Measurements from ENCODE around the gene ATF5.

ATF5 gene

DNA sequence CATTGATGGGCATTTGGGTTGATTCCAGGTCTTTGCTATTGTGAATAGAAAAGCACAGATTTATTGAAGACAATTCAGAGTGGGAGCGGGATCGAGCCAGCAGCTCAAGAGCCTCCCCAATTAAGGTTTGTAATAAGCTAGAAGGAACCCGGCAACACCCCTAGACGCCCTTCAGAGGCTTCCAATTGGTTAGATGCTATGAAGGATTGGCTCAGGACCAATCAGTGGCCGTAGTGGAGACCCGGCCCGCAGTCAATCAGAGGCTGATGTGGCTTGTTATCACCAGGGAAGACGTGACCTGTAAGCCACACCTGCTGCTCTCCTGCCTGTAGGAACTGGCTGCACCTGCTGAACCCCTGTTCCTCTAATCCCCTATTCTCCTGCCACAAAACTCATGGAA is 17.4 kb downstream of the ATF5 start:
- Histone ChIP-seq H3K27me3 (replicated peaks; ENCODE audit: control insufficient read depth, insufficient read depth, low read length, poor library complexity, severe bottlenecking) (peaks cover 3% of the 10 kb centered on the region), H3K9me3 (ENCODE audit: control insufficient read depth, low read length) (no peaks in the 10 kb centered on the region), H3K4me1 (ENCODE audit: control insufficient read depth, insufficient read depth, low read length, poor library complexity, severe bottlenecking) (no peaks in the 10 kb centered on the region), H3K27ac (ENCODE audit: insufficient read depth, low read length, poor library complexity, severe bottlenecking) (no peak overlapping the region), H3K4me3 (ENCODE audit: insufficient read depth, low read depth, low read length, poor library complexity, severe bottlenecking) (no peak overlapping the region), H3K36me3 (ENCODE audit: control insufficient read depth, insufficient read depth, low read length) (no peaks in the 10 kb centered on the region)
- no peak for DNase-seq

DNA sequence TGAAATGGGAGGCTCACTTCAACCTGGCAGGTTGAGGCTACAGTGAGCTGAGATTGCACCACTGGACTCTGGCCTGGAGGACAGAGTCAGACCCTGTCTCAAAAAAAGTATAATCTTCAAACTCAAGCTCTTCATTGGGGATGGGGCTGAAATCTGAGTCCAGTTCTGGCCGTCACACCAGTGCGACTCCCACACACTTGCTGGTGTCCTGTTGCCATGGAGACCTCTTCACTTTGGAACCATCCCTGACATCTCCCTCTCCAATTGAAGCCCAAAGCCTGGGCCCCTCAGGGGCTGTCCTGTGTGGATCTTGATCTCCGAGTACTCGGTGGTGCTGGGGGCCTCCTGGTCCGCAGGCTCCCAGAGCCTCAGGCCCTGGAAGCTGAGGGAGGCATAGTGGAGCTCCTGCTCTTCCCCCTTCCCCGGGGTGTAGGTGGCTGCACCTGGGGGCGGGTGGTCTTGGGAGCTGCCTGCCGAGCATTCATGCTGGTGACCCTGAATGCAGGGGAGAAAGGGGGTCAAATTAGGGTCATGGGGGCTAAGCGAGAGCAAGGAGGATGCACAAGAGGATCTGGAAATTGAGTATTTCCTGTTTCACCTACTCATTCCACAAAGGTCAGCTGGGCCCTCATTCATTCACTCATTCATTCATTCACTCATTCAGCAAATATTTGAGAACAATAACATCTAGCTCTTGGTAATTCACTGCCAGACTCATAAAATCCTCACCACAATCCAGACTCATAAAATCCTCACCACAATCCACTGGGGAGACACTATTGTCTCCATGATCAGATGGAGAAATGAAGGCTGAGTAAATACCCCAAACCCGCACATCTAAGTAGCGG is 21.0 kb downstream of the ATF5 start:
- Histone ChIP-seq H3K27ac (ENCODE audit: insufficient read depth, low read length, poor library complexity, severe bottlenecking) (no peak overlapping the region), H3K36me3 (ENCODE audit: control insufficient read depth, insufficient read depth, low read length) (no peaks in the 10 kb centered on the region), H3K9me3 (ENCODE audit: control insufficient read depth, low read length) (no peaks in the 10 kb centered on the region), H3K4me3 (ENCODE audit: insufficient read depth, low read depth, low read length, poor library complexity, severe bottlenecking) (no peak overlapping the region), H3K4me1 (ENCODE audit: control insufficient read depth, insufficient read depth, low read length, poor library complexity, severe bottlenecking) (no peaks in the 10 kb centered on the region), H3K27me3 (replicated peaks; ENCODE audit: control insufficient read depth, insufficient read depth, low read length, poor library complexity, severe bottlenecking) (peaks cover 3% of the 10 kb centered on the region)
- DNase-seq: no peak

DNA sequence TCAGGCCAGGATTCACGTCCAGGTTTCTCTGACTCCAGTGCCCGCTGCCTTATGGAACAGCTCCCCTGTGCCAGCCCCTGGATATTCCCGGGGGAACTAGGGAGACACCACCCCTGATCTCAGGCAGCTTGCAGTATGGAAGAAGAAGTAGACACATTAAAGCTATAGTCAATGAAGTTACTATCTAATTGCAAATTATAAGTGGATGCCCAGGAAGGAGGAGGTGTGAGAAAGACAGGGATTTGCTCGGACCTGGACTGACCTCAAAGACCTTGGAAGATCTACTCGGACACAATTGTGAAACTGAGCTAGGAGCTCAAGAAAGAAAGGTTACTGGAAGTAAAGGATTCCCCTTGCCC is 21.6 kb downstream of the ATF5 start:
- DNase-seq: no peak
- H3K36me3 ChIP-seq (ENCODE audit: control insufficient read depth, insufficient read depth, low read length): no peaks in the 10 kb centered on the region
- no peak overlapping the region for H3K4me3 ChIP-seq (ENCODE audit: insufficient read depth, low read depth, low read length, poor library complexity, severe bottlenecking)
- no peak overlapping the region for H3K27ac ChIP-seq (ENCODE audit: insufficient read depth, low read length, poor library complexity, severe bottlenecking)
- no peaks in the 10 kb centered on the region for H3K9me3 ChIP-seq (ENCODE audit: control insufficient read depth, low read length)
- H3K27me3 ChIP-seq (replicated peaks; ENCODE audit: control insufficient read depth, insufficient read depth, low read length, poor library complexity, severe bottlenecking): peaks cover 3% of the 10 kb centered on the region
- no peaks in the 10 kb centered on the region for H3K4me1 ChIP-seq (ENCODE audit: control insufficient read depth, insufficient read depth, low read length, poor library complexity, severe bottlenecking)

DNA sequence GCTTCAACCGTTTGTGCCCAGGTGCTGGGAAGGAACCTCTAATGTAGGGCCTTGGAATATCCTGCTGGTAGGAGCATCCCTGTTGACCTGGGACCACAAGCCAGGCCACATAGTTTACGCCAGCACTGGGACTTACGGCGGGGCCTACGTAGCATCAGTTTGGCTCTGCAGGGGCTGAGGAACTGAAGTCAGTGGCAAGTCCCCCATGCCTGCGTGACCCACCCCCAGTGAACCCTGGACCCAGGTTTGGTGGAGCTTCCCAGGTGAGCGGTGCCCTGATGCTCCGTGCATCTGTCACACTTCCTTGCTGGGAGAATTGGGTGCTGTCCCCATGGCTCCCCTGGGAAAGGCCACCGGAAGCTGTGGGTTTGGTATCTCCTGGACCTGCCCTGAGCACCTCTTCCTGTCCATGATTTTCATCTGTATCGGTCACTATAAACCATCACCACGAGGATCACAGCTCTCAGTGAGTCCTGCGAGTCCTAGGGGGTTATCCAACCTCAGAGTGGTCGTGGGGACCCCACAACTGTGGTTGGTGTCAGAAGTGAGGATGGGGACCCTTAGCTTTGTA is 22.0 kb downstream of the ATF5 start:
- H3K27me3 ChIP-seq (replicated peaks; ENCODE audit: control insufficient read depth, insufficient read depth, low read length, poor library complexity, severe bottlenecking): peaks cover 3% of the 10 kb centered on the region
- no peak overlapping the region for H3K4me3 ChIP-seq (ENCODE audit: insufficient read depth, low read depth, low read length, poor library complexity, severe bottlenecking)
- DNase-seq: no peak

DNA sequence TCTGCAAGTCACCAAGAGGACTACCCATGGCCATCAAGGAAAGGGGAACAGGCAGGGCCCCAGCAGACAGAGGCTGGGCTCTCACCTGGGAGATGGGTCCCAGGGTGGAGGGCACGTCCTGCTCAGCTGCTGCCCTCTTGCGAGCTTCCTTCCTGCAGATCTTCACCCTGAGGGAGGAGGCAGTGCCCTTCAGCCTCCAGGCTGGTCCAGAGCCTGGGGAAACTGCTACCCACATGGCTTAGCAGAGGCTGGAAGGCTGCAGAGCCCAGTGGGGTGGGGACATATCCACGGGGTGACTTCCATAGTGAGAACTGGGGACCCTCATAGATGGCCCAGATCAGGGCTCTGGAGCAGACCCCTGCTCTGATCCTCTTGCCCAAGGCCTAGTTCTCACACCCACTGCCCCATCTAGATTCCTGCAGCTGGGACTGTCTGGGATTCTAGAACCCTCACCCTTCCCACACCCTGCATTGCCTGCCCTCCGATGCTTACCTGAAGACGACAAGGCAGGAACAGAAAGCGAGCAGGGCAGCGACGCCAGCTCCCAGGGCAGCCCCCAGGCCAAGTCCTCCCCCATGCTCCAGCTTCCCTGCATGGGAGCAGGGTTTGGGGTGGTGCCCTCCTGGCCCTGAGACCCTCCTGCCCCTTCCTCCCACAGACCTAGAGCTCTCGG is 22.9 kb downstream of the ATF5 start:
- Histone ChIP-seq H3K9me3 (ENCODE audit: control insufficient read depth, low read length) (no peaks in the 10 kb centered on the region), H3K27ac (ENCODE audit: insufficient read depth, low read length, poor library complexity, severe bottlenecking) (no peak overlapping the region), H3K27me3 (replicated peaks; ENCODE audit: control insufficient read depth, insufficient read depth, low read length, poor library complexity, severe bottlenecking) (peaks cover 3% of the 10 kb centered on the region), H3K4me3 (ENCODE audit: insufficient read depth, low read depth, low read length, poor library complexity, severe bottlenecking) (no peak overlapping the region), H3K4me1 (ENCODE audit: control insufficient read depth, insufficient read depth, low read length, poor library complexity, severe bottlenecking) (no peaks in the 10 kb centered on the region), H3K36me3 (ENCODE audit: control insufficient read depth, insufficient read depth, low read length) (no peaks in the 10 kb centered on the region)
- no peak for DNase-seq

More for the DNA sequence above, 22.0 kb downstream of the ATF5 start:
- Histone ChIP-seq H3K4me1 (ENCODE audit: control insufficient read depth, insufficient read depth, low read length, poor library complexity, severe bottlenecking) (no peaks in the 10 kb centered on the region), H3K27ac (ENCODE audit: insufficient read depth, low read length, poor library complexity, severe bottlenecking) (no peak overlapping the region), H3K36me3 (ENCODE audit: control insufficient read depth, insufficient read depth, low read length) (no peaks in the 10 kb centered on the region), H3K9me3 (ENCODE audit: control insufficient read depth, low read length) (no peaks in the 10 kb centered on the region)

DNA sequence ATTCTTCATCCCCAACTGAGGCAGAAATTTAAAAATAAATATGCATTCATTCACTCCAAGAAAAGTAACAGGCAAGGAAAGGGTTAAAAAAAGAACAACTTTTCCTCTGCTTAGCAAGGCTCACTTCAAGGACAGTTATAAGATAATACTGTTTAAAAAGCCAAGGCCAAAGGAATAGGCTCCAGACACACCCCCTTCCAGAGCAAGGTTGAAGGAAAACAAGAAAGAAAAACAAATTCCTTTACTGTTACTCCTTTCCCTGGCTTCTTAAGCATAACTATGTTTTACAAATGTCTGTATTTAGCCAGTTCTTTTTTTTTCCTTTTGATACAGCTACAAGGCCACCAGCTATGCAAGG is 23.5 kb downstream of the ATF5 start:
- H3K27ac ChIP-seq (ENCODE audit: insufficient read depth, low read length, poor library complexity, severe bottlenecking): no peak overlapping the region
- H3K9me3 ChIP-seq (ENCODE audit: control insufficient read depth, low read length): no peaks in the 10 kb centered on the region
- no peak overlapping the region for H3K4me3 ChIP-seq (ENCODE audit: insufficient read depth, low read depth, low read length, poor library complexity, severe bottlenecking)
- peaks cover 1% of the 10 kb centered on the region for H3K27me3 ChIP-seq (replicated peaks; ENCODE audit: control insufficient read depth, insufficient read depth, low read length, poor library complexity, severe bottlenecking)
- H3K4me1 ChIP-seq (ENCODE audit: control insufficient read depth, insufficient read depth, low read length, poor library complexity, severe bottlenecking): no peaks in the 10 kb centered on the region
- no peak for DNase-seq
- H3K36me3 ChIP-seq (ENCODE audit: control insufficient read depth, insufficient read depth, low read length): no peaks in the 10 kb centered on the region

DNA sequence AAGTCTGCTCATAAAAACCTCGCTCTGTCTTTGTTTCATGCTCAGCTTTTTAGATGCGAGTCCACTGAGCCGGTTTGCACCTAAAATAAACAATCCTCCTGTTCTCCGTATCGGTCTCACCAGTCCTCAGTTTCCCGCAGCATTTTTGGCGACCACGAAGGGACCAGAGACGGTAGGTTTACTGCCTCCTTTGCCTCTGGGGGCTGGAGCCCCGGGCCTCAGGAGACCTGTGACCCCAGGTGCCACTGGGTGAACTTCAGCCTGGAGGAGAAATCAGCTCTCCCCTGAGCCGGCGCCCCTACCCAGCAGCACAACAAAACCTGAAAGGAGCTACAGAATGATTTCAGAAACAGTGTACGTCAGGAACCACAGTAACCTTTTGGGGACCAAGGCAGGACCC is 23.9 kb downstream of the ATF5 start:
- Histone ChIP-seq H3K27me3 (replicated peaks; ENCODE audit: control insufficient read depth, insufficient read depth, low read length, poor library complexity, severe bottlenecking) (no peaks in the 10 kb centered on the region), H3K36me3 (ENCODE audit: control insufficient read depth, insufficient read depth, low read length) (no peaks in the 10 kb centered on the region), H3K4me3 (ENCODE audit: insufficient read depth, low read depth, low read length, poor library complexity, severe bottlenecking) (no peak overlapping the region), H3K27ac (ENCODE audit: insufficient read depth, low read length, poor library complexity, severe bottlenecking) (no peak overlapping the region), H3K4me1 (ENCODE audit: control insufficient read depth, insufficient read depth, low read length, poor library complexity, severe bottlenecking) (no peaks in the 10 kb centered on the region), H3K9me3 (ENCODE audit: control insufficient read depth, low read length) (no peaks in the 10 kb centered on the region)
- DNase-seq: no peak

DNA sequence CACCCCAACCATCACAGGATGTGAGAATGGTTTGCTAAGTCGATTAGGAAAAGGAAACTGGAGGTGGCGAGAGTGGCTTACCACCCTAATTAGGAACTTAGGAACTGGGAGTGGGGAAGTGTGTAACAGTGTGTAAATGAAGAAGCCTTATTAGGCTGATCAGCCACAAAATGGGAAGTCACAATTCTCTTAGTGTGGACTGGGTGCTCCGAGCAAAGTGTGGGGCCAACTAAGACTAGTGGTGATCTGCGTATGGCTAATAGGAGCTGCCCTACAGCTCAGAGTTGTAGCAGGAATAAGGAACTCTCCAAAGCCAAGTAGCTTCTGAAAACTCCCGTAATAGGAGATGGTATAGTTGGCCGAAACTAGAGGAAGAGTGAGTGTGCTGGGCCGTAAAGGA is 24.4 kb downstream of the ATF5 start:
- Histone ChIP-seq H3K9me3 (ENCODE audit: control insufficient read depth, low read length) (no peaks in the 10 kb centered on the region), H3K27ac (ENCODE audit: insufficient read depth, low read length, poor library complexity, severe bottlenecking) (no peak overlapping the region), H3K36me3 (ENCODE audit: control insufficient read depth, insufficient read depth, low read length) (no peaks in the 10 kb centered on the region), H3K4me3 (ENCODE audit: insufficient read depth, low read depth, low read length, poor library complexity, severe bottlenecking) (no peak overlapping the region), H3K4me1 (ENCODE audit: control insufficient read depth, insufficient read depth, low read length, poor library complexity, severe bottlenecking) (no peaks in the 10 kb centered on the region), H3K27me3 (replicated peaks; ENCODE audit: control insufficient read depth, insufficient read depth, low read length, poor library complexity, severe bottlenecking) (no peaks in the 10 kb centered on the region)
- no peak for DNase-seq

DNA sequence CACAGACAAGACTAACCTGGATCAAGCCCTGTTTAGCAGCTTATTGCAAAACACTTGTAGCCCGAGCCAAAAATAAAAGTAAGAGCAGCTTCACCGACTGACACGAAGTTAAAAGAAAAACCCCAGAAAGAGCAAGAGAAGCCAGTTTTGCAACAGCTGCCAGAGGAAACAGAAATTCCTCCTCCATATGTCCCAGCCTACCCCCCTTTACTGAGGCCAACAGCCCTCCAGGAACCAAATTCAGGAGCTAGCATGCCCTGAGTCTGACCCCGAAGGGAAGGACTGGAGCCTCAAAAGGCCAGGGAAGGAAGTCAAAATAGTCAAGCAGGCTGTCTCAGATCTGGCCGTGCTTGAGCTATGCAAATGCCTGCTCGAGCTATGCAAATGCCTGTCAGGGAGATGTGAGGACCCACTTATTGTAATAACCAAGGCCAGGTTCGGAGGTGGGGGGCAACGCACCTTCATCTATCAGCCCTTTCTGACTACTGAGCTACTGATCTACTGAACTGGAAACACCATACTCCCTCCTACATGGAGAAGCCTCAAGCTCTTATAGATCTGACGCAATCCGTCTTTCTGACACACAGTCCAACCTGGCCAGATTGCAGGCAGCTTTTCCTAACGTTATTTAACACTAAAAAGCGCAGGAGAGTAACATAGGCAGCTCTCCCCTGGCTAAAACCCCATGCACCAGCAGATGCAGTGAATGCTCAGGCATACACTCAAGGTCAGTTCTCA is 25.3 kb downstream of the ATF5 start:
- Histone ChIP-seq H3K4me1 (ENCODE audit: control insufficient read depth, insufficient read depth, low read length, poor library complexity, severe bottlenecking) (no peaks in the 10 kb centered on the region), H3K27ac (ENCODE audit: insufficient read depth, low read length, poor library complexity, severe bottlenecking) (no peak overlapping the region), H3K27me3 (replicated peaks; ENCODE audit: control insufficient read depth, insufficient read depth, low read length, poor library complexity, severe bottlenecking) (no peaks in the 10 kb centered on the region), H3K36me3 (ENCODE audit: control insufficient read depth, insufficient read depth, low read length) (no peaks in the 10 kb centered on the region), H3K9me3 (ENCODE audit: control insufficient read depth, low read length) (no peaks in the 10 kb centered on the region), H3K4me3 (ENCODE audit: insufficient read depth, low read depth, low read length, poor library complexity, severe bottlenecking) (no peak overlapping the region)
- no peak for DNase-seq

DNA sequence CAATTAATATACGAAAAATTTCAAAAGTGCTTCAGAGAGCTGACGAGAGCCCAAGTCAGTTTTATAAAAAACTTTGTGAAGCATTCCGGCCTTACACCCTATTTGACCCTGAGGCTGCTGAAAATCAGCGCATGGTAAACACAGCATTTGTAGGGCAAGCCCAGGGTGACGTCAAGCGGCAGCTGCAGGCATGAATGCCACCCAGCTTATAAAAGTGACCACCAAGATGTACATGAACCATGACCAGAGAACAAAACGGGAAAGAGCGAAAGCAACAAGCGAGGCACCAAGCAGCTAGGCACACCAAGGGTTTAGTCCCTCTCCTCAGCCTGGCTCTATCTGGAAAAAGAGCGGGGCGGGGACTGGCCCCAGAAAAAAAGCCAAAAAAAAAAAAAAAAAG is 25.9 kb downstream of the ATF5 start:
- Histone ChIP-seq H3K9me3 (ENCODE audit: control insufficient read depth, low read length) (no peaks in the 10 kb centered on the region), H3K27ac (ENCODE audit: insufficient read depth, low read length, poor library complexity, severe bottlenecking) (no peak overlapping the region), H3K4me3 (ENCODE audit: insufficient read depth, low read depth, low read length, poor library complexity, severe bottlenecking) (no peak overlapping the region), H3K36me3 (ENCODE audit: control insufficient read depth, insufficient read depth, low read length) (no peaks in the 10 kb centered on the region), H3K4me1 (ENCODE audit: control insufficient read depth, insufficient read depth, low read length, poor library complexity, severe bottlenecking) (no peaks in the 10 kb centered on the region), H3K27me3 (replicated peaks; ENCODE audit: control insufficient read depth, insufficient read depth, low read length, poor library complexity, severe bottlenecking) (no peaks in the 10 kb centered on the region)
- no peak for DNase-seq

All from effector memory CD4-positive, alpha-beta T cell (primary cell).